Liver (tissue), 9 donors: ENCODE measurements around the gene PIP5KL1. TPM values are rescaled to one million over a fixed set of nuclear protein-coding genes. Genes with fewer than 3 reads are reported as not detected.

Source experiments
- DNase-seq: peaks from one replicate; pipeline ENCODE4 v3.0.0-alpha.2; 2017; ENCODE audit warnings: low spot score
- H3K27ac ChIP-seq, 2 donors: one replicate each; pipeline ENCODE4 v1.7.0; 2013; ENCODE audit warnings: inconsistent platforms in 2 of 2, low read length in 2 of 2, control low read depth in 1 of 2, low read depth in 1 of 2, mild to moderate bottlenecking in 1 of 2
- H3K27me3 ChIP-seq, 4 donors: one replicate each; pipeline versions ENCODE4 v1.6.1 to v1.7.0; 2013; ENCODE audit warnings: low read length in 3 of 4, inconsistent platforms in 1 of 4, mild to moderate bottlenecking in 1 of 4, moderate library complexity in 1 of 4; ENCODE audit not compliant: control insufficient read depth in 4 of 4, insufficient read depth in 4 of 4
- H3K36me3 ChIP-seq, 4 donors: one replicate each; pipeline versions ENCODE4 v1.6.1 to v1.7.0; 2013; ENCODE audit warnings: low read length in 3 of 4, mild to moderate bottlenecking in 3 of 4, low read depth in 1 of 4, moderate library complexity in 1 of 4; ENCODE audit not compliant: control insufficient read depth in 4 of 4, insufficient read depth in 3 of 4
- H3K4me1 ChIP-seq, 4 donors: one replicate each; pipeline versions ENCODE4 v1.6.1 to v1.7.0; 2013; ENCODE audit warnings: low read length in 3 of 4, mild to moderate bottlenecking in 3 of 4, moderate library complexity in 1 of 4; ENCODE audit not compliant: control insufficient read depth in 4 of 4, insufficient read depth in 4 of 4
- H3K4me3 ChIP-seq, 3 donors: one replicate each; pipeline versions ENCODE4 v1.6.1 to v1.7.0; 2013; ENCODE audit warnings: low read length in 3 of 3, control low read depth in 1 of 3, low read depth in 1 of 3, mild to moderate bottlenecking in 1 of 3
- H3K9ac ChIP-seq, 2 donors: one replicate each; pipeline ENCODE4 v1.7.0; 2013; ENCODE audit warnings: low read length in 2 of 2, mild to moderate bottlenecking in 2 of 2, moderate library complexity in 2 of 2, control low read depth in 1 of 2, low read depth in 1 of 2
- H3K9me3 ChIP-seq, 4 donors: one replicate each; pipeline versions ENCODE4 v1.6.1 to v1.7.0; 2013; ENCODE audit warnings: low read length in 3 of 4; ENCODE audit not compliant: control insufficient read depth in 4 of 4
- CTCF ChIP-seq: fragments of 150-350 bp; IDR thresholded peaks from 2 replicates; pipeline ENCODE4 v1.5.1; 2017; ENCODE audit warnings: improper control_type of control experiment, low read depth, low read length; ENCODE audit not compliant: missing input control
- EGR1 ChIP-seq, 2 donors: IDR thresholded peaks; 2 replicates each; pipeline ENCODE4 v1.6.1; 2016 to 2018; ENCODE audit warnings: antibody characterized with exemption in 2 of 2, low read depth in 2 of 2
- FOXA1 ChIP-seq: IDR thresholded peaks from 2 replicates; pipeline ENCODE4 v1.6.1; 2016; ENCODE audit warnings: antibody characterized with exemption
- FOXA2 ChIP-seq: IDR thresholded peaks from 2 replicates; pipeline ENCODE4 v1.6.1; 2016; ENCODE audit warnings: antibody characterized with exemption
- GABPA ChIP-seq, 2 donors: IDR thresholded peaks in 1 of 2; conservative IDR thresholded peaks in 1 of 2; 2 replicates each; pipeline ENCODE4 v1.6.1; 2016; ENCODE audit warnings: antibody characterized with exemption in 2 of 2, mild to moderate bottlenecking in 1 of 2, moderate library complexity in 1 of 2
- HNF4A ChIP-seq, 2 donors: conservative IDR thresholded peaks; 2 replicates each; pipeline ENCODE4 v1.6.1; 2016; ENCODE audit warnings: antibody characterized with exemption in 2 of 2, mild to moderate bottlenecking in 2 of 2
- HNF4G ChIP-seq: IDR thresholded peaks from 2 replicates; pipeline ENCODE4 v1.6.1; 2016; ENCODE audit warnings: antibody characterized with exemption
- JUND ChIP-seq, 2 donors: IDR thresholded peaks; 2 replicates each; pipeline ENCODE4 v1.6.1; 2016; ENCODE audit warnings: antibody characterized with exemption in 2 of 2
- MAX ChIP-seq: IDR thresholded peaks from 2 replicates; pipeline ENCODE4 v1.6.1; 2016; ENCODE audit warnings: antibody characterized with exemption
- NR2F2 ChIP-seq: IDR thresholded peaks from 2 replicates; pipeline ENCODE4 v1.6.1; 2016; ENCODE audit warnings: antibody characterized with exemption
- RAD21 ChIP-seq, 2 donors: IDR thresholded peaks; 2 replicates each; pipeline ENCODE4 v1.6.1; 2016; ENCODE audit warnings: antibody characterized with exemption in 2 of 2, mild to moderate bottlenecking in 2 of 2
- RXRA ChIP-seq, 2 donors: IDR thresholded peaks; 2 replicates each; pipeline ENCODE4 v1.6.1; 2017 to 2018; ENCODE audit warnings: antibody characterized with exemption in 2 of 2, mild to moderate bottlenecking in 1 of 2
- SP1 ChIP-seq: IDR thresholded peaks from 2 replicates; pipeline ENCODE4 v1.6.1; 2018; ENCODE audit warnings: antibody characterized with exemption, mild to moderate bottlenecking
- TAF1 ChIP-seq: conservative IDR thresholded peaks from 2 replicates; pipeline ENCODE4 v1.6.1; 2016; ENCODE audit warnings: antibody characterized with exemption, mild to moderate bottlenecking
- YY1 ChIP-seq: IDR thresholded peaks from 2 replicates; pipeline ENCODE4 v1.6.1; 2016; ENCODE audit warnings: antibody characterized with exemption, mild to moderate bottlenecking
- ZBTB33 ChIP-seq: IDR thresholded peaks from 2 replicates; pipeline ENCODE4 v1.6.1; 2016; ENCODE audit warnings: antibody characterized with exemption
- WGBS: extraction: QIAGEN DNeasy Blood & Tissue Kit; methylation state at CpG from one replicate; pipeline ENCODE4 v1.1.7; 2013; 5-methylcytosine and 5-hydroxymethylcytosine counted together
- polyA plus RNA-seq, 2 donors: library from polyadenylated mRNA; stranded (reverse) in 1 of 2; unstranded in 1 of 2; fragments of 200-250 nt in 1 of 2; fragments of >200 nt in 1 of 2; fragmentation: Nextera tagmentation in 1 of 2; extraction: Ambion mirVana in 1 of 2; gene quantifications; one replicate each; pipeline versions ENCODE4 v1.2.1 to v1.2.3, GENCODE V29; 2013 to 2015
- total RNA-seq, 2 donors: library from RNA; depleted of rRNA; stranded (reverse); fragments of >200 nt; gene quantifications; one replicate each; pipeline ENCODE4 v1.2.3, GENCODE V29; 2014
- TF ChIP-seq, protein P1 (sequence below): IDR thresholded peaks from 2 replicates; pipeline ENCODE4 v1.6.1; 2016; ENCODE audit warnings: antibody characterized with exemption, mild to moderate bottlenecking
- TF ChIP-seq, protein P2 (sequence below): IDR thresholded peaks from 2 replicates; pipeline ENCODE4 v1.6.1; 2016; ENCODE audit warnings: antibody characterized with exemption
- donor health status: healthy.
- donor health status: healthy.
- donor health status: healthy.
- donor health status: healthy.
- donor health status: healthy.

Gene PIP5KL1
- total and polyA plus RNA-seq, 4 donors, result 0.06 to 1.5 (median 0.49) TPM

- no peak for DNase-seq
- H3K27me3 ChIP-seq, result no peaks in the 10 kb centered on the region
- H3K36me3 ChIP-seq, result peaks cover 0 to 3% (median under 1%) of the 10 kb centered on the region in 4 donors
- no peaks in the 10 kb centered on the region for H3K9me3 ChIP-seq
- no peak overlapping the region for H3K4me3 ChIP-seq
- WGBS, result 87% methylated on average over 19 of the region's 19 CpGs
- H3K9ac ChIP-seq, result no peak overlapping the region
- no peak for TF ChIP-seq HNF4A (conservative IDR thresholded peaks at IDR 0.05)
- no peak for TF ChIP-seq JUND (IDR thresholded peaks at IDR 0.05)
- TF ChIP-seq RXRA (IDR thresholded peaks at IDR 0.05), result no peak
- no peak for TF ChIP-seq HNF4G
- peaks cover 13 to 36% (median 24%) of the 10 kb centered on the region in 4 donors for H3K4me1 ChIP-seq
- H3K27ac ChIP-seq, result no peak overlapping the region
These were observed 57.3 kb downstream of the PIP5KL1 start for GRCh38 chr9:127873223-127873691.

DNA sequence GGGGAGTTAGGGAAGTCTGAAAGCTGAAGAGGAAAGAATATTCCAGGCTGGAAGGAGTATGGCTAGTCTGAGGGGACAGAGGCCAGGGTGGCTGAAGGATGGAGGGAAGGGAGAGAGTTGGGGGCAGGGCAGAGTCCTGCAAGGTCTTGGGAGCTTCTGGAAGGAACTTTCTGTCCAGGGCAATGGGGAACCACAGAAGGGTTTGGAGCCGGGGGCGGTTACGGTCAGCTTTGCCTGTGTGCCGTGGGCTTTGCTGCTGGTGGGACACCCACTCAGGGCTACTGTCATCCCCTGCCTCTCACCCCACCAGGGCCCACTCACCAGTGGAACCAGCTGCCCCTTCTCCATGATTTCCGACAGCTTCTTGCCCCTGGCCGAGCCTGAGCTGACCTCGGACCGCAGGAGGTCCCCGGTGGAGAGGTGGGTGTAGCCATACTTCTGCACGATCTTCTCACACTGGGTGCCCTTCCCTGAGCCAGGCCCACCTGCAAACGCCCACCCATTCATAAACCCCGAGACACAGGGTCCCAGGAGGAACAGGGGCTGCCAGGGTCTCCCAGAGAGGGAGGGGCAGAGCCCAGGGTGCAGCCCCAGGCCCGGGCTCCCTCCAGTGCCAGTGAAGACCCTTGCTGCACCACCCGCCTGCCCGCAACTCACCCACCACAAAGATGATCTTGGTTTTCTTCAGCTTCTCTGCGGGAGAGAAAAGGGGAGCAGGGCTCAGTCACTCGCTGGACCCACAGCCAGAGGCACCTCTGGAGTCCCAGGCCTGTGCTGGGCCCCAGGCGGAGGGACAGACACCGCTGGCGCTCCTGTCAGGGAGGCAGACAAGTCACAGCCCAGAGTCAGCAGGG is 58.0 kb downstream of the PIP5KL1 start:
- no peak overlapping the region for H3K4me3 ChIP-seq
- no peaks in the 10 kb centered on the region for H3K9me3 ChIP-seq
- H3K36me3 ChIP-seq, result peaks cover 0 to 6% (median under 1%) of the 10 kb centered on the region in 4 donors
- H3K4me1 ChIP-seq, result peaks cover 10 to 29% (median 19%) of the 10 kb centered on the region in 4 donors
- WGBS, result 95% methylated on average over 20 of the region's 20 CpGs
- TF ChIP-seq RXRA (IDR thresholded peaks at IDR 0.05), result no peak
- no peak for TF ChIP-seq ZBTB33
- TF ChIP-seq, protein P1, sequence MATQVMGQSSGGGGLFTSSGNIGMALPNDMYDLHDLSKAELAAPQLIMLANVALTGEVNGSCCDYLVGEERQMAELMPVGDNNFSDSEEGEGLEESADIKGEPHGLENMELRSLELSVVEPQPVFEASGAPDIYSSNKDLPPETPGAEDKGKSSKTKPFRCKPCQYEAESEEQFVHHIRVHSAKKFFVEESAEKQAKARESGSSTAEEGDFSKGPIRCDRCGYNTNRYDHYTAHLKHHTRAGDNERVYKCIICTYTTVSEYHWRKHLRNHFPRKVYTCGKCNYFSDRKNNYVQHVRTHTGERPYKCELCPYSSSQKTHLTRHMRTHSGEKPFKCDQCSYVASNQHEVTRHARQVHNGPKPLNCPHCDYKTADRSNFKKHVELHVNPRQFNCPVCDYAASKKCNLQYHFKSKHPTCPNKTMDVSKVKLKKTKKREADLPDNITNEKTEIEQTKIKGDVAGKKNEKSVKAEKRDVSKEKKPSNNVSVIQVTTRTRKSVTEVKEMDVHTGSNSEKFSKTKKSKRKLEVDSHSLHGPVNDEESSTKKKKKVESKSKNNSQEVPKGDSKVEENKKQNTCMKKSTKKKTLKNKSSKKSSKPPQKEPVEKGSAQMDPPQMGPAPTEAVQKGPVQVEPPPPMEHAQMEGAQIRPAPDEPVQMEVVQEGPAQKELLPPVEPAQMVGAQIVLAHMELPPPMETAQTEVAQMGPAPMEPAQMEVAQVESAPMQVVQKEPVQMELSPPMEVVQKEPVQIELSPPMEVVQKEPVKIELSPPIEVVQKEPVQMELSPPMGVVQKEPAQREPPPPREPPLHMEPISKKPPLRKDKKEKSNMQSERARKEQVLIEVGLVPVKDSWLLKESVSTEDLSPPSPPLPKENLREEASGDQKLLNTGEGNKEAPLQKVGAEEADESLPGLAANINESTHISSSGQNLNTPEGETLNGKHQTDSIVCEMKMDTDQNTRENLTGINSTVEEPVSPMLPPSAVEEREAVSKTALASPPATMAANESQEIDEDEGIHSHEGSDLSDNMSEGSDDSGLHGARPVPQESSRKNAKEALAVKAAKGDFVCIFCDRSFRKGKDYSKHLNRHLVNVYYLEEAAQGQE, result no peak
- no peak for TF ChIP-seq TAF1
- no peak for TF ChIP-seq FOXA1
- TF ChIP-seq, protein P2, sequence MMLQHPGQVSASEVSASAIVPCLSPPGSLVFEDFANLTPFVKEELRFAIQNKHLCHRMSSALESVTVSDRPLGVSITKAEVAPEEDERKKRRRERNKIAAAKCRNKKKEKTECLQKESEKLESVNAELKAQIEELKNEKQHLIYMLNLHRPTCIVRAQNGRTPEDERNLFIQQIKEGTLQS, result no peak
- no peak for TF ChIP-seq MAX
- no peak for TF ChIP-seq RAD21 (IDR thresholded peaks at IDR 0.05)
- TF ChIP-seq EGR1 (IDR thresholded peaks at IDR 0.05; ENCODE audit: low read depth in 2 of 2), result no peak
- TF ChIP-seq NR2F2, result no peak
- TF ChIP-seq HNF4G, result no peak
- TF ChIP-seq SP1, result no peak
- TF ChIP-seq JUND (IDR thresholded peaks at IDR 0.05), result no peak
- no peak for TF ChIP-seq CTCF
- TF ChIP-seq YY1, result no peak
- TF ChIP-seq HNF4A (conservative IDR thresholded peaks at IDR 0.05), result no peak
- no peak for TF ChIP-seq GABPA (IDR thresholded peaks at IDR 0.05 in 1 of 2, conservative IDR thresholded peaks at IDR 0.05 in 1 of 2)
- TF ChIP-seq FOXA2, result no peak
- no peaks in the 10 kb centered on the region for H3K27me3 ChIP-seq
- no peak overlapping the region for H3K27ac ChIP-seq
- H3K9ac ChIP-seq, result no peak overlapping the region
- DNase-seq, result no peak
